Endothelial cell of umbilical vein (primary cell): Measurements from ENCODE around the gene MRPL4. TPM values are rescaled to one million over a fixed set of nuclear protein-coding genes. Genes with fewer than 3 reads are reported as not detected.
A peak's percentile ranks its signal among the peaks of the same experiment; 100 is the strongest.

ENCODE experiments used
- BruUV-seq: library from RNA; stranded (reverse); fragments of 400-500 nt; replicated peaks from 2 replicates; lab custom pipeline; 2021; lab: Mats Ljungman, UMichigan
- CTCF ChIA-PET: fragments of 300-600, 350-600 bp; sonication (Branson Sonifier 250); formaldehyde crosslinking; loops from one replicate; lab custom pipeline; 2021; ENCODE audit warnings: antibody characterized with exemption, inconsistent platforms; lab: Charles Lee
- POLR2A ChIA-PET: fragments of 300-600, 350-600 bp; sonication (Branson Sonifier 250); formaldehyde crosslinking; loops from one replicate; lab custom pipeline; 2021; ENCODE audit warnings: antibody characterized with exemption, inconsistent platforms; lab: Charles Lee
- DNase-seq: peaks from one replicate; pipeline ENCODE4 v3.0.0-alpha.2; 2011; ENCODE audit warnings: low read depth, low spot score
- FAIRE-seq: peaks from 2 replicates; lab custom pipeline; 2011; peaks lifted over from hg19 to GRCh38; lab: Jason Lieb, UNC
- H2AFZ ChIP-seq: 2 replicates; pipeline ENCODE4 v1.6.0; 2012; ENCODE audit warnings: low read depth, low read length, control low read depth, inconsistent platforms
- H3K27ac ChIP-seq: 2 replicates; pipeline ENCODE4 v1.5.1; 2011; ENCODE audit warnings: low read depth, mild to moderate bottlenecking, control low read depth, low read length, moderate library complexity; ENCODE audit not compliant: insufficient read depth
- H3K27me3 ChIP-seq, 2 experiments: 2 replicates each; pipeline versions ENCODE4 v1.6.0 to v1.6.1; 2011; ENCODE audit warnings: low read length in 2 of 2, mixed read lengths in 1 of 2; ENCODE audit not compliant: control insufficient read depth in 2 of 2, insufficient read depth in 2 of 2
- H3K36me3 ChIP-seq, 2 experiments: 2 replicates in 1 of 2; 3 replicates in 1 of 2; pipeline ENCODE4 v1.5.1; 2011; ENCODE audit warnings: low read length in 2 of 2, mild to moderate bottlenecking in 1 of 2, moderate library complexity in 1 of 2; ENCODE audit not compliant: control insufficient read depth in 2 of 2, insufficient read depth in 2 of 2; ENCODE audit errors: extremely low read depth in 1 of 2
- H3K4me1 ChIP-seq: 3 replicates; pipeline ENCODE4 v1.5.1; 2011; ENCODE audit warnings: mild to moderate bottlenecking, low read length; ENCODE audit not compliant: control insufficient read depth, insufficient read depth; ENCODE audit errors: extremely low read depth
- H3K4me2 ChIP-seq: 2 replicates; pipeline ENCODE4 v1.6.1; 2011; ENCODE audit warnings: low read length, control low read depth, mixed read lengths; ENCODE audit not compliant: insufficient read depth
- H3K4me3 ChIP-seq, 3 experiments: fragments of 200-600 bp in 1 of 3; sonication (generic), shearing (Covaris generic) in 1 of 3; replicated peaks in 1 of 3; 2 replicates each; pipeline ENCODE4 v1.5.1; 2011 to 2016; ENCODE audit warnings: control low read depth in 3 of 3, low read length in 3 of 3, mild to moderate bottlenecking in 2 of 3, inconsistent platforms in 1 of 3, low read depth in 1 of 3, moderate library complexity in 1 of 3; ENCODE audit not compliant: insufficient read depth in 1 of 3
- H3K79me2 ChIP-seq: 2 replicates; pipeline ENCODE4 v1.6.0; 2012; ENCODE audit warnings: low read length, inconsistent platforms; ENCODE audit not compliant: control insufficient read depth, insufficient read depth
- H3K9ac ChIP-seq: replicated peaks from 2 replicates; pipeline ENCODE3; 2011; ENCODE audit warnings: low read length, control low read depth; ENCODE audit not compliant: insufficient read depth; ENCODE audit errors: extremely low read depth
- H3K9me1 ChIP-seq: replicated peaks from 3 replicates; pipeline ENCODE4 v1.6.0; 2011; ENCODE audit warnings: mild to moderate bottlenecking, low read length; ENCODE audit not compliant: control insufficient read depth, insufficient read depth; ENCODE audit errors: extremely low read depth
- H3K9me3 ChIP-seq: replicated peaks from 2 replicates; pipeline ENCODE4 v1.5.1; 2012; ENCODE audit warnings: low read length, inconsistent platforms; ENCODE audit not compliant: control insufficient read depth, insufficient read depth
- H4K20me1 ChIP-seq: replicated peaks from 2 replicates; pipeline ENCODE3; 2011; ENCODE audit warnings: mild to moderate bottlenecking, low read length; ENCODE audit not compliant: control insufficient read depth, insufficient read depth; ENCODE audit errors: extremely low read depth
- POLR2AphosphoS5 ChIP-seq: IDR thresholded peaks from 2 replicates; pipeline ENCODE4 v1.6.1; 2012; ENCODE audit warnings: low read depth, mild to moderate bottlenecking, control low read depth, low read length, moderate library complexity; ENCODE audit not compliant: insufficient read depth
- dilution Hi-C: fragments of 300-500 bp; cut with MboI; formaldehyde crosslinking; loops from one replicate; pipeline ENCODE4 v1.15.0; 2019; ENCODE audit warnings: low sequenced_read_pairs; ENCODE audit not compliant: extremely low pct_ligation_motif_present
- intact Hi-C: fragments of 100-400 bp; cut with micrococcal nuclease; formaldehyde crosslinking; loops from one replicate; pipeline ENCODE4 v1.10.0; 2022
- polyA plus RNA-seq, 4 experiments: library from polyadenylated mRNA; depleted of rRNA in 3 of 4; stranded (reverse) in 3 of 4; unstranded in 1 of 4; fragments of >200 nt; gene quantifications; 2 replicates each; pipeline versions ENCODE4 v1.2.1 to v1.2.3, GENCODE V29; 2011 to 2012; ENCODE audit warnings: missing spikeins in 1 of 4
- total RNA-seq: library from RNA; stranded (reverse); gene quantifications from 2 replicates; pipeline ENCODE4 v1.2.3, GENCODE V29; 2021
- TF ChIP-seq, protein P1 (sequence below), 2 donors: IDR thresholded peaks; 1 replicate in 1 of 2; 2 replicates in 1 of 2; pipeline ENCODE4 v1.5.1; 2011; ENCODE audit warnings: low read length in 2 of 2, mild to moderate bottlenecking in 2 of 2, moderate library complexity in 2 of 2, control low read depth in 1 of 2, inconsistent platforms in 1 of 2, low read depth in 1 of 2; ENCODE audit not compliant: insufficient read depth in 1 of 2; ENCODE audit errors: extremely low read depth in 1 of 2
- TF ChIP-seq, protein P2 (sequence below): IDR thresholded peaks from 2 replicates; pipeline ENCODE4 v1.6.1; 2011; ENCODE audit not compliant: insufficient read depth, insufficient read length

MRPL4 gene
- total and polyA plus RNA-seq, 2 donors (not counting 3 experiments of a cell fraction or from before 2014, with no cell fraction given) = 70.4 to 118 TPM

- no peaks in the 10 kb centered on the region for H3K9me3 ChIP-seq
- no TSS peak for BruUV-seq
- no peak for FAIRE-seq
- no peaks in the 10 kb centered on the region for H3K4me1 ChIP-seq
- intact Hi-C loops = no loop called here
- no peaks in the 10 kb centered on the region for H3K79me2 ChIP-seq
- H3K36me3 ChIP-seq = no peaks in the 10 kb centered on the region
- H2AFZ ChIP-seq = no peak overlapping the region
- no peak overlapping the region for H3K4me3 ChIP-seq
- ChIA-PET POLR2A (no interaction called here), CTCF (interaction anchor here (1.2 kb wide), 1 partner anchor 11 kb away, joined by 4 read pairs; no protein-coding TSS in a partner anchor)
- TF ChIP-seq, protein P1, sequence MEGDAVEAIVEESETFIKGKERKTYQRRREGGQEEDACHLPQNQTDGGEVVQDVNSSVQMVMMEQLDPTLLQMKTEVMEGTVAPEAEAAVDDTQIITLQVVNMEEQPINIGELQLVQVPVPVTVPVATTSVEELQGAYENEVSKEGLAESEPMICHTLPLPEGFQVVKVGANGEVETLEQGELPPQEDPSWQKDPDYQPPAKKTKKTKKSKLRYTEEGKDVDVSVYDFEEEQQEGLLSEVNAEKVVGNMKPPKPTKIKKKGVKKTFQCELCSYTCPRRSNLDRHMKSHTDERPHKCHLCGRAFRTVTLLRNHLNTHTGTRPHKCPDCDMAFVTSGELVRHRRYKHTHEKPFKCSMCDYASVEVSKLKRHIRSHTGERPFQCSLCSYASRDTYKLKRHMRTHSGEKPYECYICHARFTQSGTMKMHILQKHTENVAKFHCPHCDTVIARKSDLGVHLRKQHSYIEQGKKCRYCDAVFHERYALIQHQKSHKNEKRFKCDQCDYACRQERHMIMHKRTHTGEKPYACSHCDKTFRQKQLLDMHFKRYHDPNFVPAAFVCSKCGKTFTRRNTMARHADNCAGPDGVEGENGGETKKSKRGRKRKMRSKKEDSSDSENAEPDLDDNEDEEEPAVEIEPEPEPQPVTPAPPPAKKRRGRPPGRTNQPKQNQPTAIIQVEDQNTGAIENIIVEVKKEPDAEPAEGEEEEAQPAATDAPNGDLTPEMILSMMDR (IDR thresholded peaks at IDR 0.05; ENCODE audit: extremely low read depth in 1 of 2, insufficient read depth in 1 of 2, low read depth in 1 of 2, low read length in 2 of 2) = no peak
- no peak overlapping the region for H3K9ac ChIP-seq
- no peak overlapping the region for H3K4me2 ChIP-seq
- DNase-seq = no peak
- no peaks in the 10 kb centered on the region for H4K20me1 ChIP-seq
- dilution Hi-C loops = no loop called here
- H3K27me3 ChIP-seq = no peaks in the 10 kb centered on the region
- H3K27ac ChIP-seq = no peak overlapping the region
- no peaks in the 10 kb centered on the region for H3K9me1 ChIP-seq
These were observed 34.9 kb upstream of the MRPL4 start for GRCh38 chr19:10217085-10217484.

DNA sequence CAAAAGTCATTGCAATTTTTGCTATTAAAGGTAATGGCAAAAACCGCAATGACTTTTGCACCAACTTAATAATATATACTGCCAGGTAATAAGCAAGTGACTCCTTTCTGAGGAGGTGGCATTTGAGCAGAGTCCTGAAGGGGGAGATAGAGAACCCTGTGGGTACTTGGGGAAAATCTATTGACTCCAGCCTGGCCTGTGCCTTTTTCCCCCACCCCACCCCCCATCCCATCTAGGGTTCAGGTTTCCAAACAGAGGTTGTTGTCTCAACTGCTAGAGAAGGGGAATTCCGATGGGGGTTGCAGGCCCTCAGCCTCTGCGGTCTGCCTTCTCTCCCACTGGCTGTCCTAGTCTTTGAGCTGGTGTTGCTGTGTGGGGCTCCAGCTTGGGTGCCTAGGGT, 32.3 kb upstream of the MRPL4 start:
- H3K4me3 ChIP-seq = no peak overlapping the region
- no peak overlapping the region for H3K9ac ChIP-seq
- no peaks in the 10 kb centered on the region for H3K9me1 ChIP-seq
- BruUV-seq = no TSS peak
- no peaks in the 10 kb centered on the region for H3K4me1 ChIP-seq
- no peak for FAIRE-seq
- no peaks in the 10 kb centered on the region for H3K79me2 ChIP-seq
- H3K36me3 ChIP-seq = no peaks in the 10 kb centered on the region
- intact Hi-C loops (no loop called here), dilution Hi-C loops (no loop called here)
- H3K4me2 ChIP-seq = no peak overlapping the region
- no peaks in the 10 kb centered on the region for H4K20me1 ChIP-seq
- no peak for TF ChIP-seq POLR2AphosphoS5
- TF ChIP-seq, protein P1 (IDR thresholded peaks at IDR 0.05; ENCODE audit: extremely low read depth in 1 of 2, insufficient read depth in 1 of 2, low read depth in 1 of 2, low read length in 2 of 2) = peak in 1 of 2 donors; percentile 26
- TF ChIP-seq, protein P2, sequence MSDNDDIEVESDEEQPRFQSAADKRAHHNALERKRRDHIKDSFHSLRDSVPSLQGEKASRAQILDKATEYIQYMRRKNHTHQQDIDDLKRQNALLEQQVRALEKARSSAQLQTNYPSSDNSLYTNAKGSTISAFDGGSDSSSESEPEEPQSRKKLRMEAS = no peak
- no peaks in the 10 kb centered on the region for H3K27me3 ChIP-seq
- no peak for DNase-seq
- CTCF ChIA-PET = interaction anchor here (0.6 to 2.0 kb wide), 8 partner anchors 9 to 76 kb away, joined by 3 to 13 read pairs (median 4); partner anchors contain the start of gene DNMT1
- no peaks in the 10 kb centered on the region for H3K9me3 ChIP-seq
- no peak overlapping the region for H2AFZ ChIP-seq
- no peak overlapping the region for H3K27ac ChIP-seq
- POLR2A ChIA-PET = no interaction called here
